GM11168 (cell line): ENCODE results near the gene RTN4IP1.

ENCODE experiments used
- in situ Hi-C: fragments of 300-500 bp; cut with MboI; formaldehyde crosslinking; loops from one replicate; pipeline ENCODE4 v1.12.0; 2022; ENCODE audit warnings: low sequenced_read_pairs; ENCODE audit not compliant: unreplicated experiment

Gene RTN4IP1

DNA sequence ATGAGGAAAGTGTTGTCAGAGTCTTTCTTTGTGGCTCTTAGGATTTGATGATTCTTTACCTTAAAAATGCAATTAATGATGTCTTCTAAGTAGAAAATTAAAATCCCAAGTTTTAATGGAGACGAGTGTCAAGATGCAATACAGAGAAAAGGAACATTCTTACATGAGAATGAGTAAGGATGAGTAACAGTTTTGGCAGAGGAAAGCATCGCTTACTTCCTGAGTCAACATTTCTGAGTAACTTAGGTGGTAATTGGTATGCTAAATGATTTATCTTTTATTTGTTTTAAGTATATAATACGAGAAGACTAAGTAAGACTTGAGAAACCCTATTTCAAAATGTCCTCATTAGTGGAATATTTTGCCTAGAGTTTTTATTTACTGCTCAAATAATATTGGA lies 101.3 kb downstream of the RTN4IP1 start:
- in situ Hi-C loops = no loop called here

DNA sequence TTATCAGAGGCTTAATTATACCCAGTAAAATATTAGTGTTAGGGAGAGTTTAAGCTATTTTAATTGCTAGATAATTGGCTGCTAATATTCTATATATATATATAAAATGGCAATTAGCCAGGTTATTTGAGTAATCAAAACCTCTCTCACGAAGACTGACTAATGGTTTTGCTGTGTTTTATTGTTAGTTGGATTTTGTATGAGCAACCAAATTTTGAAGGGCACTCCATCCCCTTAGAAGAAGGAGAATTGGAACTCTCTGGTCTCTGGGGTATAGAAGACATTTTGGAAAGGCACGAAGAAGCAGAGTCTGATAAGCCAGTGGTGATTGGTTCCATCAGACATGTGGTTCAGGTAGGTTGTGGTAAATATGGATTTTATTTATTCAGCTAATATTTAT lies 102.2 kb downstream of the RTN4IP1 start:
- in situ Hi-C loops = no loop called here

DNA sequence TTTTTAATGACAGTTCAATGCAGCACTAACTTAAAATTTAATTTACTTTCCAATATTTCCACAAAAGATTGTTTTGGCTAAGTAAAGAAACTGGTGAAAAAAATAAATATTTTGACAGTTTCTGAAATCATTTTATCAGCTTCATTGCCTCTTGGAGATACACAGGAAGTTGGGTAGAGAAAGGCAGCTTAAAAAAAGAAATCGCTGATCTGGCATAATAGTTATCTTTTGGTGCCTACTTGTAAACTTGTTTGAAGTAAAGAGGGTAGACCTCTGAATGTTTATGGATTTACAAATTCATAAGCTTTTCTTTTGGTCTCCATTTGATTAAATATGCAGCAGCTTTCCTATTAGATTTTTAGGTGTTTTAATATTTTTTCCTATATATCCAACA lies 103.4 kb downstream of the RTN4IP1 start:
- in situ Hi-C loops = no loop called here

DNA sequence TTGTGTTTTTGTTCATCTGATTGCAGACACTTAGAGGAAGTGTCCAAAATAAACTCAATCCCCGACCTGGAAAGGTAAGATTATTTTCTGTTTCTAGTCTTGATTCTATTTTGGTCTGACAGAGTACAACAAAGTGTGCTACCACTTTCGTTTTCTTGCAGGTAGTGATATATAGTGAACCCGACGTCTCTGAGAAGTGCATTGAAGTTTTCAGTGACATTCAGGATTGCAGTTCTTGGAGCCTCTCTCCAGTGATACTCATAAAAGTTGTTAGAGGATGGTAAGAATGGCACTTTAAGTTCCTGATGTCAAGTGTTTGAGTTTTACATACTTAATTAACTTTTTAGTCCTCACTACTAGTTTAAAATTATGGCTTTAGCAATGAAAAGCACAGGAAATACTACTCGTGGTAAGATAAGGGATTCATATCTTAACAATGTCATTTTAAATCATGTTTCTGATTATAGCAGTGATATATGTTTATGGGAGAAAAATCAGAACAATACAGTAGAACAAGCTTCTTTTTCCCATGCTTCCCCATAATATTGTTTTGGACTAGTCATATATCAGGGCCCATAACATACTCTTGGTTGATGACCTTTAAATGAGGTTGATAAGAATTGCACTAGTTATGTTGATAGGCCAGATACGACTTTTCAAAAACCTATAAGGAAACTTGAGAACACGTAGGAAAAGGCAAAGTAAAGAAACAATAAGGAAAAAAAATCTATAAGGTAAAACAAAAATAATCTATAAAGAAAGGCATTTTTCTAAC lies 104.0 kb downstream of the RTN4IP1 start:
- in situ Hi-C loops = no loop called here

DNA sequence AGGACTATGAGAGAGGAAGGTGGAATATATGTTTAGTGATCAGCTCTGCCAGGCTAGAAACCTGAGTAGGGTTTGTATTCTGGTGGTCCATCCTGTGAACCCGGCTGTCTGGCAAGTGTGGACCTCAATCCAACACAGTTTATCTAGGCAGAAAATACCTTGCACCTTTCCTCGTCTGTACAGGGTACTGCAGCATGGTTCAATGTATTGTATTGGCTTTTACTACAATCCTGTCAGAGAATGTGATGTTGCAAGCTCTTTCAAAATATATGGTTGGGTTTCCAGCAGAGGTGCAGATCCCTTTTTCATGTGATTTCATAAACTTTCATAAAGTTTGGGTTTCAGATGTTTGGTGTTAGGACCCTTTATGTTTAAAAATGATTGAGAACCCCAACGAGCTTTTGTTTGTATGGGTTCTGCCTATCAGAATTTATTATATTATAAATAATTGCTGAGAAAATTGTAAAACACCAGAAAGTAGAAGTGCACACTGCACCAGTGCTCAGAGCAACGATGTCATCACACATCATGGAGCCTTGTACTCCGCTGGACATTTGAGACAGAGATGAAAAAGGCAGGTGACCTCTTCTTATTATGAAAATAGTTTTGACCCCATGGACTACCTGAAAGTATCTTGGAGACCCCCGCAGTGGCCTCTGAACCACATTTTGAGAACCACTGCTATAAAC lies 106.6 kb downstream of the RTN4IP1 start:
- in situ Hi-C loops = loop anchor here (25.0 kb wide), 1 partner anchor 385 kb away; no protein-coding TSS in a partner anchor
